SHP77 treated with DMSO at 0.1 percent for 48 hours (cell line): Measurements from ENCODE around the gene TMEM106C.

ENCODE experiments used
- DNase-seq: peaks from one replicate; lab custom pipeline; 2025; lab: John Stamatoyannopoulos, UW

The TMEM106C gene, protein sequence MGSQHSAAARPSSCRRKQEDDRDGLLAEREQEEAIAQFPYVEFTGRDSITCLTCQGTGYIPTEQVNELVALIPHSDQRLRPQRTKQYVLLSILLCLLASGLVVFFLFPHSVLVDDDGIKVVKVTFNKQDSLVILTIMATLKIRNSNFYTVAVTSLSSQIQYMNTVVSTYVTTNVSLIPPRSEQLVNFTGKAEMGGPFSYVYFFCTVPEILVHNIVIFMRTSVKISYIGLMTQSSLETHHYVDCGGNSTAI

DNA sequence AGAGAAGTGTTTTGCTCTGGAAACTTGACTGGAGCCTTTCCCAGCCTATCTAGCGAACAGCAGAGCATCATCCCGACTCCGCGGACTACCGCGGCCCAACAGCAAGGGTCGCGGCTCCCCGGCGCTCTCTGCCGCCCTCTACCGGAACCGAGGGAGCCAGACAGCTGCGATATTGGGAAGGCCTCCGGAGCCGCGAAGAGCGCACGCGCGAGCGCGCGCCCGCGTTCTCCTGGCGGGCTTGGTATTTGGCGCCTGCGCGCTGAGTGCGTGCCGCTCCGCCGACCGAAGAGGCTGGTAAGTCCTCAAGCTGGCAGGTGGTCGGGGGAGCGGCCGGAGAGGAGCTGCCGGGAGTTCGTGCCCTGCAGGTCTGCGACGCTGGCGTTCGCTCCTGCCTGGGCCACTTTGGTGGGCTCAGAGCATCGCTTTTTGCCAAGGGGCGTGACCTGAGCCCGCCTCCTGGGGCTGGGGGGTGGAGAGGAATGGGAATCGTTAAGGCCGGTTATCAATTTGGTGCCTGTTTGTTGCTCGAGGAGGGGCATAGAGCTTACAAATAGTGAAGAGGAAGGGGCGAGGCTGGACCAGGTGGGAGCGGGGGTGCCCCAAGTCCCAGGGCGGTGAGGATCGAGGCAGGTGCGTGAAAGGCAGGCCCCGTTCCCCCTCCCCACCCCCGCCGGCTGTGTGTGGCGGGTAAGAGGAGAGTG, at the start of gene TMEM106C:
Gene TMEM106C, plus strand, starts transcription at position 257 of the 701 bp plus-strand sequence. CDS start 641 bp downstream, outside the sequence.
- DNase-seq: peak; percentile 74

GRCh38 chr12:47920913-47921312, 42.5 kb upstream of the TMEM106C start:
- DNase-seq: no peak

- no peak for DNase-seq
Observed at GRCh38 chr12:47921907-47922306, 41.5 kb upstream of the TMEM106C start.

DNA sequence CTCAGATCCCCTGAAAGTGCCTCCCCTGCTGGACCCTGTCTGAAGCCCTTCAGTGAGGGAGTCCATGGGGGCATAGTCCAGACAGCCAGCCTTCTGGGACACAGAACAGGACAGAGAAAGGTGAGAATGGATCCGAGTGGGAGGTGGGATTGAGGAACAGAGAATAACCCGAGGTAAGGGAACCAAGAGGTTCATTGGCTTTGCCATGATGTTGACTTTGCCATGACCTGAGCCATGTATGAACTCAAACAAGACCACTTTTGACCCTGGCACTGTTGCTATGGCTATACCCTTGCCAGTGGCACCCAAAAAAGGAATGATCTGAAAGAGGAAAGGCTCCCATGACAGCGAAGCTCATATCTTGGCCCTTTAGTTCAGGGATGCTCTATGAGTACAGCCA, 36.0 kb upstream of the TMEM106C start:
- no peak for DNase-seq

- DNase-seq: no peak
Observed at GRCh38 chr12:47930634-47931033, 32.8 kb upstream of the TMEM106C start.

GRCh38 chr12:47931187-47931586, 32.2 kb upstream of the TMEM106C start:
- DNase-seq: no peak

DNA sequence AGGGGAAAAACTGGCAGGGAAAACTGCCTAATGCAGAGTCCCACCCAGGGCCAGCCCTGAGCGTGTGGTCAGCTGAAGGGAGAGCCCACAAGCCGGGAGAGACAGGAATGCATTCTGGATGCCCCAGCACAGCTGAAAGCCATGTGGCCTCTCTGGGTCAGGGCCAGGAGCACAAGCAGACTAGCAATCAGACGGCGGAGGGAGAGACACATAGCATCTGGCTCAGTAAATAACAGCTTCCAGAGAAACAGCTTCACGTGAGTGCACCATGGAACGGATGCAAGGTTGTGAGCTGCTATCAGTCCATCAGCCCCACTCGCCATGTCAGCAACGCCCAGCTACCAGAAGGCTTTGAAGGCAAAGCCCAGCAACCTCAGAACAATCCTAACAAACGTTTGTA, 28.2 kb upstream of the TMEM106C start:
- no peak for DNase-seq

GRCh38 chr12:47938093-47938492, 25.3 kb upstream of the TMEM106C start:
- no peak for DNase-seq

- DNase-seq: no peak
Observed at GRCh38 chr12:47938594-47938993, 24.8 kb upstream of the TMEM106C start.

GRCh38 chr12:47939009-47939601, 24.3 kb upstream of the TMEM106C start:
- DNase-seq: no peak

DNA sequence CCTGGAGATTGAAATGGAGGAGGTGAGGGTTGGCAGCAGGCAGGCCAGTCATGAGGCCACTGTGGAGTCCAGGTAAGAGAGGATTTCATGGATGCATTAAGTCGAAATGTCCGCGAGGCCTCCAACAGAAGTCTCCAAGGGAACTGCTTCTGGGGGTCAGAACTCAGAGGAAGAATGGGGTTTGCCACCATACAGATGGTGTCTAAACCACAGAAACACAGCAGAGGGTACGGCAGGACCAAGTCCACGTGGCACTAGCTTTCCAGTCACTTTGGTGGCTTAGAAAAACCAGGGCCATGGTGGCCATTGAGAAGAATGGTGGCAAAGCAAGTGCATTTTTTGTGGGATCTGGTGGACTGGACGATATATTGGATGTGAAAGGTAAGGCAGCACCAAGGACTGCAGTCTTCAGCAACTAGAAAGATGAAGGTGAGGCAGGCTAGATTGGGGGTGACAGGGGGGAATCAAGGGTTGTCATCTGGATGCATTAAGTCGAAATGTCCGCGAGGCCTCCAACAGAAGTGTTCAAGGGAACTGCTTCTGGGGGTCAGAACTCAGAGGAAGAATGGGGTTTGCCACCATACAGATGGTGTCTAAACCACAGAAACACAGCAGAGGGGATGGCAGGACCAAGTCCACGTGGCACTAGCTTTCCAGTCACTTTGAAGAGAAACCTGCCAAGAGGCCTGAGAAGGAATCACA, 22.5 kb upstream of the TMEM106C start:
- no peak for DNase-seq

- DNase-seq: no peak
Observed at GRCh38 chr12:47941475-47941780, 22.0 kb upstream of the TMEM106C start.

GRCh38 chr12:47941871-47942613, 21.4 kb upstream of the TMEM106C start:
- no peak for DNase-seq

DNA sequence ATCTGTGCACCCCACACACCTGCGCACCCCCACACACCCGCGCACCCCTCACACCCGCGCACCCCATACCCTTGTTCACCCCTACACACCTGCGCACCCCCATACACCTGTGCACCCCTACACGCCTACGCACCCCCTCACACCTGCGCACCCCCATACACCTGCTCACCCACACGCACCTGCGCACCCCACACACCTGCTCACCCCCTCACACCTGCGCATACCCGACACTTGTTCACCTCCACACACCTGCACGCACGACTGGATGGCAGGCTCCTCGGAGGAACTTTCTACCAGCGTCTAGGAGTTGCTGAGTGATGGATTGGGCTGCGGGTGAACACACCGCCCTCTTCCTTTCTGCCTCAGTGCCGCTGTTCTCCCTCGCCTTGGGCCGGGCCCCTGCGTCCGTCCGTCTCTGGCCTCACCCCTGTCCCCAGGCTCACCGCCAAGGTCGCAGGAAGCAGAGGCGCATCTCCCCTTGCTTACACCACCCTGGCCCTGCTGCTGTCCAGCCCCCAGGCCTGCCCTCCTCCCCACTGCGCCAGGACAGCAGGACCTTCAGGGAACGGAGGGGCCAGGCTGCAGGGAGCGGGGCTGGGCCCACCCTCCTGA, 20.7 kb upstream of the TMEM106C start:
- no peak for DNase-seq

DNA sequence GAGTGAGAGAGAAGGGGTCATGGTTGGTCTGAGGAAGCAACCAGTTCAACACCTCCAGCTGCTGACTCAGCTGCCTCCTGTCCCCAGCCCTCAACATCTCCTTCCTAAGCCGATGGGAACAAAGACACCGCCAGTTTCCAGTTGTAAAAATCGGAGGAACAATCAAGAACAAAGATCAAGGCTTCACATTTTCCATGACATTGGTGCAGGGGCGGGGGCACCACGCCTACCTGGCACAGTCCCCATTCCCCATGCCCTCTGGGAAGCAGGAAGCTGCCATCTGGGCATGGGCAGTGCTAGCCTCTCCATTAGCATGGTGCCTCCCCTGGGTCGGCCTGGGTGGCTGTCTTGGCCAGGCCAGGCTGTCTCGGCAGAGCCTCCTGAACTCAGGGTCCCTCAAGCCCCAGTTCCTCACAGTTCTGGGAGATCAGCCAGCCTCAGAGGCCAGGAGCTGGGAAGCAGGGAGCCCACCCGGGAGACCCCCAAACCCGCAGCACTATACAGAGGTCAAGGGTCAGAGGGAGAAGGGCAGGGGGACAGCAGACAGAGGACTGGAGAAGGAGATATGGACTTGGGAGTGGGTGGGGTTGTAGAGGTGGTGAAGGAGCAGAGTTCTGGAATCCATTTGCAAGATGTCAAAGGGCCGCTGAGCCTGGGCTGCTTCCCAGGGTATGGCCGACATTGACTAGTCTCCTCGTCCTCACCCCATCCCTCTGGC, 19.6 kb upstream of the TMEM106C start:
- no peak for DNase-seq

GRCh38 chr12:47944685-47945340, 18.6 kb upstream of the TMEM106C start:
- no peak for DNase-seq

DNA sequence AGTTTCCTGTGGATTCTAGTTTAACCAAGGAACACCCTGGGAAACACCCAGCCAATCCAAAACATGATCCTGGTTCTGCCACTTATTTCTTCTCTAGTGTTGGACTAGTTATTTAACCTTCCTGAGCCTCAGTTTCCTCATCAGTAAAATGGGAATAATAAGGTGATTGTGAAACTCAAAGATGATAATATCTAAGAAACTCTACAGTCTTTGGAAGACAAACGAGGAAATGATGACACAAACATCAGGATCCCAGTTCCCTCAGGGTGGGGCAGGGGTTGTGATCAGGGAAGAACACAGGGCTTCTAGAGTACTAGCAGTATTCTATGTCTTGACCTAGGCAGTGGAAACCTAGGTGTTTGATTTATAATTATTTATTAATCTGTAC, 18.1 kb upstream of the TMEM106C start:
- DNase-seq: no peak

- no peak for DNase-seq
Observed at GRCh38 chr12:47946413-47947323, 16.7 kb upstream of the TMEM106C start.

DNA sequence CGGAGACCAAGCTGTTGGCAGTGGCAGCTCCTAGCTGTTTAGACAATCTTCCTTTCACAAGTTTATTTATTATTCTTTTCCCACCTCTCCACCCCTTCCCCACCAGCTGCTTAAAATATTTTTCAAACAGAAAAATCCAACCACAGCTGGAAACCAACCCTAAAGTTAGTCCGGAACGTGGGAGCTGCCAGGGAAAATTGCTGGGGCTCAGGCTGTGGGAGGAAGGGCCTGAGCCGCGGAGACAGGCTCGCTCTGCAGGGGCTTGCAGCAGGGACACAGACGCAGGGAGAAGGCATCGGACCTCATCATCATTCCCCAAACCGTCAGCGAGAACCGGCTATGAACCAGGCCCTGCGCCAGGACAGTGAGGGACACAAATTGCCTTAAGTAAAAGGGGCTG, 16.1 kb upstream of the TMEM106C start:
- no peak for DNase-seq
